Naive B cell (primary cell): Measurements from ENCODE around the gene ETV6. TPM values are rescaled to one million over a fixed set of nuclear protein-coding genes. Genes with fewer than 3 reads are reported as not detected.
"Not testable (repeated sequence)": the region's sequence is repeated elsewhere in the genome, so short reads cannot be mapped to it uniquely, and the experiment has no call there.

Experiments
- ATAC-seq, 2 donors: fragments of 150-1000 bp; cut with Tn5 transposase; 2 replicates each; pipeline ENCODE4 v1.10.0; 2021; ENCODE audit warnings: low read depth in 2 of 2, mild to moderate bottlenecking in 2 of 2, moderate library complexity in 2 of 2
- DNase-seq: peaks from one replicate; pipeline ENCODE4 v3.0.0; 2022
- H3K27ac Mint-ChIP-seq, 6 donors: one replicate each; pipeline ENCODE4 v1.8.0; 2020 to 2022; ENCODE audit warnings: mild to moderate bottlenecking in 6 of 6, mixed read lengths in 6 of 6, moderate library complexity in 5 of 6, inconsistent platforms in 2 of 6
- H3K27me3 Mint-ChIP-seq, 3 donors: one replicate each; pipeline ENCODE4 v1.8.0; 2021 to 2022; ENCODE audit warnings: mixed read lengths in 3 of 3, mild to moderate bottlenecking in 1 of 3
- H3K36me3 Mint-ChIP-seq, 2 donors: one replicate each; pipeline ENCODE4 v1.8.0; 2020 to 2022; ENCODE audit warnings: mixed read lengths in 2 of 2, inconsistent platforms in 1 of 2, mild to moderate bottlenecking in 1 of 2
- H3K4me1 Mint-ChIP-seq, 3 donors: one replicate each; pipeline ENCODE4 v1.8.0; 2020 to 2022; ENCODE audit warnings: mixed read lengths in 3 of 3, inconsistent platforms in 1 of 3, mild to moderate bottlenecking in 1 of 3, moderate library complexity in 1 of 3
- H3K4me3 Mint-ChIP-seq, 8 donors: one replicate each; pipeline ENCODE4 v1.8.0; 2020 to 2022; ENCODE audit warnings: mild to moderate bottlenecking in 8 of 8, mixed read lengths in 8 of 8, moderate library complexity in 8 of 8, inconsistent platforms in 2 of 8
- H3K9me3 Mint-ChIP-seq, 7 donors: one replicate each; pipeline ENCODE4 v1.8.0; 2020 to 2022; ENCODE audit warnings: mixed read lengths in 7 of 7, mild to moderate bottlenecking in 5 of 7, inconsistent platforms in 2 of 7, moderate library complexity in 1 of 7
- polyA plus RNA-seq, 6 donors: library from polyadenylated mRNA; unstranded; fragments of 300-500 nt; fragmentation: Illumina TruSeq; gene quantifications; one replicate each; pipeline ENCODE4 v1.2.3, GENCODE V29; 2021; ENCODE audit warnings: low read depth in 6 of 6

ETV6 gene
- polyA plus RNA-seq, 6 donors from 2014 or later = 3.7 to 9.6 (median 6.6) TPM

DNA sequence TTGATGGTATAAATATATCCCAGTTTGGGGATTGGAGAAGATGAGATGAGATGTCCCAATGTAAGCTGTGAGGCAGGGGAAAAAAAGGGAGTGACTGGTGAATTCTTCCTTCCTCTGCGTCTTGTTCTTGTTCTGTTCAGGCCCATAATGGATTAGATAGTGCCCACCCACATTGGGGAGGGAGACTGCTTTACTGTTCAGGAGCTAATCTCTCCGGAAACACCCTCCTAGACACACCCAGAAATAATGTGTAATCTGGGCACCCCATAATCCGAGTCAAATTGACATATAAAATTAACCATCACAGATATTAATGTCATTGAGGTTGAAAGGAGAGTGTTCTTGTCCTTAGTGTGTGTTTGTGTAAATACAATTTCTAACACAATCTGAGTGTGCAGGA, 29.3 kb downstream of the ETV6 start:
- ATAC-seq (no peak), DNase-seq (no peak)
- Mint-ChIP-seq H3K36me3 (peaks cover 0 to 4% of the 10 kb centered on the region in 2 donors), H3K9me3 (peaks cover 0 to 5% (median 0%) of the 10 kb centered on the region in 7 donors), H3K27me3 (no peaks in the 10 kb centered on the region), H3K27ac (peak overlapping the region in 3 of 6 donors; percentile 65 to 80 (median 80)), H3K4me3 (no peak overlapping the region), H3K4me1 (peaks cover 43 to 87% (median 56%) of the 10 kb centered on the region in 3 donors)

DNA sequence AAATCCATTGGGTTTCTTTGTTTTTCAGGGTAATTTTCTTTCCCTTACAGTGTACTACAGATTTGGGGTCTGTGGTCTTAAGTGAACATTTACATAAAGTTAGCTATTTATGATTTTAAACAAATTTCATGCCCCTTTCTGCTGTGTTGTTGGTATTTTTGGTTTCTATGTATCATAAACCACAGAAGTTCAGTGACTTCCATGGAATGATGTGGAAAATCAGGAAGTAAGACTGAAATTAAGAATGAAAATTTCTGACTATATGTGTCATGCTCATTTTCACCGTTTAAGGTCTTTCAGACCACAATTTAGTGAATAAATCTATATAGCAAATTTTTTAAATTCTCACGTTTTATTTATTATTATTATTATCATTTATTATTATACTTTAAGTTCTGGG, 31.7 kb downstream of the ETV6 start:
- no peaks in the 10 kb centered on the region for H3K27me3 Mint-ChIP-seq
- ATAC-seq = no peak
- no peak for DNase-seq
- H3K4me1 Mint-ChIP-seq = peaks cover 35 to 81% (median 51%) of the 10 kb centered on the region in 3 donors
- no peak overlapping the region for H3K27ac Mint-ChIP-seq
- H3K36me3 Mint-ChIP-seq = peaks cover 0 to 4% of the 10 kb centered on the region in 2 donors
- no peak overlapping the region for H3K4me3 Mint-ChIP-seq
- H3K9me3 Mint-ChIP-seq = peaks cover 0 to 5% (median 0%) of the 10 kb centered on the region in 7 donors

DNA sequence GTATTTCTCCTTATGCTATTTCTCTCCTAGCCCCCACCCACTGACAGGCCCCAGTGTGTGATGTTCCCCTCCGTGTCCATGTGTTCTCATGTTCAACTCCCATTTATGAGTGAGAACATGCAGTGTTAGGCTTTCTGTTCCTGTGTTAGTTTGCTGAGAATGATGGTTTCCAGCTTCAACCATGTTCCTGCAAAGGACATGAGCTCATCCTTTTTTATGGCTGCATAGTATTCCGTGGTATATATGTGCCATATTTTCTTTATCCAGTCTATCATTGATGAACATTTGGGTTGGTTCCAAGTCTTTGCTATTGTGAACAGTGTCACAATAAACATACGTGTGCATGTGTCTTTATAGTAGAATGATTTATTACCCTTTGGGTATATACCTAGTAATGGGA, 32.2 kb downstream of the ETV6 start:
- not testable (repeated sequence) for H3K27me3 Mint-ChIP-seq, H3K27ac Mint-ChIP-seq, H3K36me3 Mint-ChIP-seq, H3K9me3 Mint-ChIP-seq, ATAC-seq, DNase-seq
- peak overlapping the region in 1 of 8 donors; percentile 16 for H3K4me3 Mint-ChIP-seq
- peaks cover 33 to 81% (median 48%) of the 10 kb centered on the region in 3 donors for H3K4me1 Mint-ChIP-seq

DNA sequence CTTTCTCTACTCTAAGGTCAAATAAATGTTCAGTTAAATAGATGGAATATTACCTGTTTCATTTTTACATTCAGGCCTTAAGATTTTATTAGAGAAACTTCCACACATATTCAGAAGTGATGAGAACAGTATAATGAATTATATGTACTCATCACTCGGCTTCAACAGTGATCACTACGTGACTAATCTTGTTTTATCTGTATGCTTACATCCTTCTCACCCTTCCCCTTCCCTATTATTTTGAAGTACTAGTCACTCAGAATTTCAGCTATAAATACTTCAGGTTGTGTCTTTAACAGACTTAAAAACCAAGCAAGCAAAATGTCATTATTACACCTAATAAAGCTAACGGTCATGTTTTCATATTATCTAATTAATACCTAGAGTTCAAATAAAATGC, 34.9 kb downstream of the ETV6 start:
- Mint-ChIP-seq H3K27me3 (no peaks in the 10 kb centered on the region), H3K36me3 (no peaks in the 10 kb centered on the region), H3K9me3 (peaks cover 0 to 5% (median 0%) of the 10 kb centered on the region in 7 donors), H3K27ac (peak overlapping the region in 2 of 6 donors; percentile 1 to 82), H3K4me1 (peaks cover 42 to 81% (median 48%) of the 10 kb centered on the region in 3 donors), H3K4me3 (peak overlapping the region in 1 of 8 donors; percentile 32)
- DNase-seq = no peak
- ATAC-seq = no peak

DNA sequence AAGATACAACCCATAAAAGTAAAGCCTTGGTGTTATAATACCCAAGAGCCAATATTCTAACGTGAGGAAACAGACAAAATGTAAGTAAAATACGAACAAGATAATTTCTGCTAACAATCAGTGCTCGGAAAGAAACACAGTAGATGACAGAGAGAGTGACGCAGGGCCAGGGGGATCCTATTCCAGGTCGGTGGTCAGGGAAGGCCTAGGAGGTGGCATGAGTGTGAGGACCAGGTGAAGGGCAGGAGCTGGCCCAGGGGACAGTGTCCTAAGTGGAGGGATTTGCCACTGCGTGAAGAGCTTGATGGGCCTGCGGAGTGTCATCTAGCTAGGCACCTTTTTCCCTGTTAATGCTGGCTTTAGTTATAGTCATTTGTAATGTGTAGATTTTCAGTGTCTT, 35.3 kb downstream of the ETV6 start:
- H3K4me1 Mint-ChIP-seq = peaks cover 43 to 78% (median 46%) of the 10 kb centered on the region in 3 donors
- peaks cover 0 to 5% (median 0%) of the 10 kb centered on the region in 7 donors for H3K9me3 Mint-ChIP-seq
- H3K36me3 Mint-ChIP-seq = no peaks in the 10 kb centered on the region
- peak overlapping the region in 4 of 6 donors; percentile 1 to 82 (median 54) for H3K27ac Mint-ChIP-seq
- no peak for DNase-seq
- peak overlapping the region in 1 of 8 donors; percentile 26 for H3K4me3 Mint-ChIP-seq
- H3K27me3 Mint-ChIP-seq = no peaks in the 10 kb centered on the region
- ATAC-seq = no peak

DNA sequence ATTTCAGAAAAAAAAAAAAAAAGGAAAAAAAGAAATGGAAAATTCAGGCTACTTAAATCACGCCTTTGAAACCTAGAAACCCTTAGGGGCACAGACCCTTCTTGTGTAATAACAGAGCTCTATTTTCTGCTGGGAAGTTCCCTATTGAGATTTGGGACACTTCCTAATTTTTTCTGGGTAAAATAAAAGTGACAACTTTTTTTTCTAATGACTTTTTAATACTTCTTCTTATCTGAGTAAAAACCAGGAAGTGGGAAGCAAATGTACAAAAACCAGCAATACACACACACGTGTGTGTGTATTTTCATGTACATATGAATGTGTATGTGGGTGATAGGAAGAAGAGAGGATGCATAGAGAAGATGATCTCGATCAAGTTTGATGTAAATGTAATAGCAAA, 35.8 kb downstream of the ETV6 start:
- Mint-ChIP-seq H3K4me1 (peaks cover 48 to 80% (median 48%) of the 10 kb centered on the region in 3 donors), H3K9me3 (peaks cover 0 to 5% (median 0%) of the 10 kb centered on the region in 7 donors), H3K27me3 (no peaks in the 10 kb centered on the region), H3K4me3 (no peak overlapping the region), H3K36me3 (no peaks in the 10 kb centered on the region), H3K27ac (peak overlapping the region in 2 of 6 donors; percentile 82 to 91)
- ATAC-seq (peak in 1 of 2 donors; percentile 23), DNase-seq (no peak)

DNA sequence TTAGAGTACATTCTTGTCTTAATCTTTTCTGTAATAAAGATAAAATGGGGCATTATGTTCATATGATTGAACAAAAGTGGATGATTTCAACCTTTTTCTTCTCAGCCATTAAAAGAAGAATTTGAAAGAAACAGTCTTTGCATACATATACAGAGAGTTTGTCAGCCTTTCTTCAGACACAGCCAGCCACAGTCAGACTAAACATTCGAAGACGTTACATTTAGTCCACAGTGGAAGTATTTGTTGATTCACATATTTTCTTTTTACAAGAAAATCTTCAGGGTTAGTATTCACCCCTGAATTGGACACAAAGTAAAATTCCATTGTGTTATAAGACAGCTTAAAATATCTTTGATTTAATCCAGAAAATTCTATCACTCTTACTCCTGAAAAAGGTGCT, 36.2 kb downstream of the ETV6 start:
- no peak for DNase-seq
- H3K4me3 Mint-ChIP-seq = no peak overlapping the region
- ATAC-seq = no peak
- peak overlapping the region in 1 of 6 donors; percentile 91 for H3K27ac Mint-ChIP-seq
- peaks cover 45 to 77% (median 51%) of the 10 kb centered on the region in 3 donors for H3K4me1 Mint-ChIP-seq
- H3K9me3 Mint-ChIP-seq = peaks cover 0 to 5% (median 0%) of the 10 kb centered on the region in 7 donors
- H3K27me3 Mint-ChIP-seq = no peaks in the 10 kb centered on the region
- no peaks in the 10 kb centered on the region for H3K36me3 Mint-ChIP-seq

DNA sequence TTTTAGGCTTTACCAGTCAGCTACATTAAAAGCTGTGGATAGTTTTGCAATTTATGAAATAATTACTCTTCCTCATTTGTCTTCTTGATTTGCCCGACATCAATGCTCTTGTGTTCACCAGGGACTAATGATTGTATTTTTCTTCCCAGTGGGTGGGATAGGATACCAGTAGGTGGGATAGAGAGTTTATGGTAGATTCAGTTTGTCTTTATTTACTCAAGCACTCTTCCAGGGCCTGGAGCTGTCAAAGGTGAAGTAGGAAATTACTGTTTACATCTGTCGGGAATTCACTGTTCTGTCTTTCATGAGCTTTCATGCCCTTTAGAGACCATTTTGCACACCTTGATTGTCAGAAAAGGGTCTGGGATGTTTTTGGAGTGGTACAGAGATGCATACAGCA, 36.6 kb downstream of the ETV6 start:
- DNase-seq = no peak
- Mint-ChIP-seq H3K27me3 (no peaks in the 10 kb centered on the region), H3K4me1 (peaks cover 45 to 79% (median 54%) of the 10 kb centered on the region in 3 donors)

DNA sequence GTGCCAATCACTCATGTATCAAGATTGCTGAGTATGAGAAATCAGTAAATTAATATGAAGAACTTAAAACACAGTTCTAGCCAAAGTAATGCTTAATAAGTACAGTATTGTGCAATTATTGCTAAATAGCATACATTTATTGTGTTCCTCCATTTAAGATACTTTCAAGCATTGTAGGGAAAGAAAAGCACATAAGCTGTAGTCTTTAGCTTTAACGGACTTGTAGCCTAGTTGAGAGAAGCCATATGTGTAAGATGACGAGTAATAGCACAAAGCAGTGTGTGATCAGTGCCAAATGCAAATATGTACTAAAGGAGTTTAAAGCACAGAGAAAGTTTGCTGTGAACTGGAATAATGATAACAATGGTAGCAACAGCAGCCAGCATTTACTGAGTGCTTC, 38.1 kb downstream of the ETV6 start:
- Mint-ChIP-seq H3K27me3 (no peaks in the 10 kb centered on the region), H3K9me3 (peaks cover 0 to under 1% (median 0%) of the 10 kb centered on the region in 7 donors), H3K4me3 (peak overlapping the region in 1 of 8 donors; percentile 31), H3K27ac (peak overlapping the region in 2 of 6 donors; percentile 36 to 88), H3K4me1 (peaks cover 51 to 83% (median 55%) of the 10 kb centered on the region in 3 donors), H3K36me3 (no peaks in the 10 kb centered on the region)
- DNase-seq = no peak
- ATAC-seq = no peak

More for the DNA sequence above, 36.6 kb downstream of the ETV6 start:
- Mint-ChIP-seq H3K27ac (peak overlapping the region in 1 of 6 donors; percentile 30), H3K4me3 (peak overlapping the region in 1 of 8 donors; percentile 44), H3K9me3 (peaks cover 0 to 5% (median 0%) of the 10 kb centered on the region in 7 donors), H3K36me3 (no peaks in the 10 kb centered on the region)
- no peak for ATAC-seq

DNA sequence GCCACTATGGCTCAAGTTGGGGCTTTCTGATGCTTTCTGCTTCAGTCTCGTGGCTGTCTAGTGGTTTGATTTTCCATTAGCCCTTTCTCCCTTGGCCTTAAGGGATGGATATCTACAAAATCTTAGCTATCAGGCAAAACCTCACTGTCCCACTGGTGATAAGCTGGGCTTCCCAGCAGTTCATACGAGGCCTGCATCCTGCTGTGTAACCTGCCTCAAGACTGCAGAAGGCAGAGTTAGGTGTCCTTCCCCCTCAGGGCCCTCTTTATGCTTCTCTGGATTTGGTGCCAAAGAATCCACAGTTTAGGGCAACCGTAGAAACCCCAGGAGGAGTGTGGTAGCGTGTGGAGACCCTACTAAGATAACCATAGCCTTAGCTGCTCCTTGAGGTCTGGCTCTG, 38.9 kb downstream of the ETV6 start:
- Mint-ChIP-seq H3K27me3 (no peaks in the 10 kb centered on the region), H3K9me3 (no peaks in the 10 kb centered on the region), H3K4me3 (no peak overlapping the region), H3K4me1 (peaks cover 52 to 76% (median 54%) of the 10 kb centered on the region in 3 donors), H3K27ac (peak overlapping the region in 2 of 6 donors; percentile 40 to 88), H3K36me3 (no peaks in the 10 kb centered on the region)
- DNase-seq = no peak
- no peak for ATAC-seq

DNA sequence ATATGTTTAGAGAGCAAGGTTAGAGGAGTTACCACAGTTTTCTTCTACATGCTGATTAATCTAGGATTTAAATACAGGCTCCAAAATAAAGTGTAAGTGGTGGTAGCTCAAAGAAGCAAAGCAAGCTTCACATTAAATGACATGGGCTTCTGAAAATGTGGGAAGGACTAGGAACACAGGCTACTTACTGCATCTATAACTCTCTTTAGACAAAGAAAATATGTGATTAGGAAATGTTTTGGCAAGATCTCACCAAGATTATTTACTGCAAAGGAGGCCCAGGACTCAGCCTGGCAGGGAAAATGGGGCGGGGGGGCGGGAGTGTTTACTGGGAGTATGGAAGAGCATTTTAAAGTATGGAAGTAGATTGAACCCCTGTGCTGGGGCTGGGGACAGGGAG, 39.4 kb downstream of the ETV6 start:
- no peak overlapping the region for H3K4me3 Mint-ChIP-seq
- ATAC-seq = no peak
- DNase-seq = no peak
- peak overlapping the region in 2 of 6 donors; percentile 4 to 40 for H3K27ac Mint-ChIP-seq
- peaks cover 56 to 72% (median 57%) of the 10 kb centered on the region in 3 donors for H3K4me1 Mint-ChIP-seq
- no peaks in the 10 kb centered on the region for H3K9me3 Mint-ChIP-seq
- no peaks in the 10 kb centered on the region for H3K36me3 Mint-ChIP-seq
- no peaks in the 10 kb centered on the region for H3K27me3 Mint-ChIP-seq

DNA sequence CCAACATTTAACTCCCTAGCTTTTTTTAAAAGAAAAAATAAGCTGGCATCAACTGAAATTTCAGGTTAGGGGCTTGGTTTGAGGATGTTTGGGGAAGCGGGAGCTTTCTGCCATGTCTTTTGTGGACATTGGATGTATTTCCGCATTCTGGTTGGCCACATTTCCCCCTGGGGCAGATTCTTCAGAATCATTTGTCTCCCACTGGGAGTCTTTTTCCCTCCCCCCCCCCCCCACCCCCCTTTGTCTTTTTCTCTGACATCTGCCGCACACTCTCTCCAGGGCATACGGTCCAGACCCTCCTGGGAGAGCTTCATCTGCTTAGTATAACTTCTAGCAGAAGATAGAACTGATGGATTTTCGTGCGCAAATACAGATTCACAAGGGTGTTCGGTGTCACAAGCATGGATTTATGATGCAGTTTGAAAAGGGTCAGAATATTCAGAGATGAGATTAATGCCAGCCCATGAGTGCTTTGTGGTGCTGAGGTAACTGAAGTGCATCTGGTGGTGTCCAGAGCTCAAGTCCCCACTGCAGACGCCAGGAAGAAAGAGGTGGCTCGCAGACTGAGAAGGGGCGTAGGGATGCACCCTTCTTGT, 40.2 kb downstream of the ETV6 start:
- ATAC-seq = no peak
- Mint-ChIP-seq H3K27ac (peak overlapping the region in 1 of 6 donors; percentile 18), H3K27me3 (no peaks in the 10 kb centered on the region), H3K4me3 (peak overlapping the region in 1 of 8 donors; percentile 0), H3K4me1 (peaks cover 53 to 72% (median 55%) of the 10 kb centered on the region in 3 donors), H3K36me3 (no peaks in the 10 kb centered on the region), H3K9me3 (no peaks in the 10 kb centered on the region)
- DNase-seq = no peak

DNA sequence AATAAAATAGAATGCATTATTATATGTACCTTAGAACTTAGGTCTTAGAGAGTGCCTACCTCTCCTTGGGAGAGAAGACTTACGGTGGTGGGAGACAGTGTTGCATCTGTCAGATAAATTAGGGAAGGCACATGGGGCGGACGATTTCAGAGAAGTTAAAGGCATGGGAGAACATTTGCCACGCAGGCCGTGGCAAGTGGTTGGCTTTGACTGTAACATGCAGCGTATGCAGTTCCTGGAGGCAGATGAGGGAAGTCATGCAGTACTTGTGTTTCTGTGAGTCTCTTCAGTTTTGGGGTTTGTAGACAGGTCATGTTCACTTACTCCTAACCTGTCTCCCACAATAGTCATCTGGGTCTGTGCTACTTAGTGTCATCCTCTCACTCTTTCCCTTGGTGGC, 43.6 kb downstream of the ETV6 start:
- no peaks in the 10 kb centered on the region for H3K27me3 Mint-ChIP-seq
- ATAC-seq = no peak
- no peak overlapping the region for H3K4me3 Mint-ChIP-seq
- DNase-seq = no peak
- H3K36me3 Mint-ChIP-seq = no peaks in the 10 kb centered on the region
- H3K4me1 Mint-ChIP-seq = peaks cover 37 to 47% (median 46%) of the 10 kb centered on the region in 3 donors
- no peak overlapping the region for H3K27ac Mint-ChIP-seq
- peaks cover 0 to 3% (median 0%) of the 10 kb centered on the region in 7 donors for H3K9me3 Mint-ChIP-seq

DNA sequence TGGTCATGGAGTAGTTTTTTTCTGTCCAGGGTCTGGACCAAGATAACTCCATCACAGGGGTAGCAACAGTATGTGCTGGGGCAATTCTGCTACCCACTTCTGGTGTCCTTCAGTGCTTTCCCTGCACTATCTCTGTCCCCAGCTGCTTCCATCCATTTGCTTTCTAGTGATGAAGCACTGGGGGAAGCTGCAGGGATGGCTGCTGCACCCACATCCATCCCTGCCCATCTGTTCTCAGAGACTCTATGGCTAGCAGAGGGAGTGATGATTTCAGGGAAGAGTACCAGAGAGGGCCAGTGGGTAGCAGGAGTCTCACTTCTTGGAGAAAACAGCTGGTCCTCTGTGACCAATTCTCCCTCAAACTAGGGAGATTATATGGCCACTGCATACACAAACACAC, 44.1 kb downstream of the ETV6 start:
- Mint-ChIP-seq H3K27ac (peak overlapping the region in 1 of 6 donors; percentile 47), H3K27me3 (no peaks in the 10 kb centered on the region), H3K4me3 (no peak overlapping the region), H3K36me3 (no peaks in the 10 kb centered on the region), H3K4me1 (peaks cover 34 to 45% (median 42%) of the 10 kb centered on the region in 3 donors), H3K9me3 (peaks cover 0 to 3% (median 0%) of the 10 kb centered on the region in 7 donors)
- ATAC-seq (no peak), DNase-seq (no peak)
